AG04450 (cell line): ENCODE measurements around the gene GBX1. TPM values are rescaled to one million over a fixed set of nuclear protein-coding genes. Genes with fewer than 3 reads are reported as not detected.

ENCODE experiments used
- CTCF ChIA-PET: fragments of 300-600, 350-600 bp; formaldehyde crosslinking; extraction: SDS; loops from one replicate; lab custom pipeline; 2022; ENCODE audit warnings: antibody characterized with exemption, inconsistent platforms; lab: Charles Lee
- POLR2A ChIA-PET: fragments of 350-600 bp; formaldehyde crosslinking; extraction: SDS; loops from one replicate; lab custom pipeline; 2021; ENCODE audit warnings: antibody characterized with exemption, inconsistent platforms; lab: Yijun Ruan, JAX
- DNase-seq: peaks from one replicate; pipeline ENCODE4 v3.0.0-alpha.2; 2011; ENCODE audit warnings: low read depth, low spot score
- H3K27ac ChIP-seq: one replicate; pipeline ENCODE4 v1.5.1; 2012; ENCODE audit warnings: low read depth, low read length, control low read depth
- H3K27me3 ChIP-seq: one replicate; pipeline ENCODE4 v1.6.0; 2012; ENCODE audit warnings: low read length; ENCODE audit not compliant: control insufficient read depth, insufficient read depth
- H3K4me3 ChIP-seq: 2 replicates; pipeline ENCODE4 v1.5.1; 2011; ENCODE audit warnings: mild to moderate bottlenecking, low read depth, low read length, control low read depth
- H3K9me3 ChIP-seq: 2 replicates; pipeline ENCODE4 v1.5.1; 2012; ENCODE audit warnings: low read length; ENCODE audit not compliant: control insufficient read depth, insufficient read depth
- polyA minus RNA-seq: library from RNA; depleted of rRNA, polyadenylated mRNA; stranded (reverse); fragments of >200 nt; gene quantifications from 2 replicates; pipeline ENCODE4 v1.2.3, GENCODE V29; 2011; rRNA and poly(A)+ RNA removed
- polyA plus RNA-seq: library from polyadenylated mRNA; depleted of rRNA; stranded (reverse); fragments of >200 nt; gene quantifications from 2 replicates; pipeline ENCODE4 v1.2.3, GENCODE V29; 2011; rRNA removed
- TF ChIP-seq, protein P1 (sequence below): IDR thresholded peaks from 2 replicates; pipeline ENCODE4 v1.5.1; 2011; ENCODE audit warnings: low read depth, low read length, control low read depth, inconsistent platforms

Gene GBX1
- polyA plus RNA-seq (not detected in 2 replicates), polyA minus RNA-seq (not detected in 2 replicates)

DNA sequence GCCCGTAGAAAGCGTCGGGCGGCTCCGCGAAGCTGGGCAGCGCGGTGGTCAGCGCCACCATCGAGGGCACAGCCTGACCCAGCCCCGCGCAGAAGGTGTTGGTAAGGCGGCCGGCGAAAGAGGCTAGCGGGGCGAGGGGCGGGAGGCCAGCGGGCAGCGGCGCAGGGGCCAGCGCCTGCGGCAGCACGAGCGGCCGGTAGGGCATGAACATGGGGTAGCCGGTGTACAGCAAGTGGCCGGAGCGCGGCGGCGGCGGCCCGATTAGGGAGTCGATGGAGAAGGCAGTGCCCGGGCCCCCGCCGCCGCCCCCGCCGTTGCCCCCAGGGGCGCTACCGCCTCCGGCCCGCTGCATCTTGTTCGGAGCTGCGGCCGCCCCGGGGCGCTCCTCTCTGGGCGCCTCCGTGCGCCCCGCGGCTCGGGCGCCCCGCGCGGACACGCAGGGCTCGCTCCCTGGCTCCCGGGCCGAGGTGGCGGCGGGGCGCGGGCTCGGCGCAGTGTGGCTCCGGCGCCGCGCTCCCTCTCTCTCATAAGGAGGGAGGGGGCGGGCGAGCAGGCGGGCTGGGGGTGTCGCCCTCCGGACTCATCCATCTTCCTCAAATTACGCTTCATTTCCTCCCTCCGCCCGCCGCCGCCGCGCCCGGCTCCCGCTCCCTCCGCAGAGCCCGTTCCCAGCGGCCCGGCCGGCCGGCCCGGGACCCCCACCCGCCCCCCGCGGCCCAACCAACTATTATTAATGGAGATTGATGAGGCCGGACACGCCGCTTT, at the start of gene GBX1:
GBX1 (minus strand) TSS at position 498 of the 765 bp plus-strand sequence; CDS start at position 352, 146 bp downstream.
- H3K27ac ChIP-seq: no peak within 1 kb of the TSS
- TF ChIP-seq, protein P1, sequence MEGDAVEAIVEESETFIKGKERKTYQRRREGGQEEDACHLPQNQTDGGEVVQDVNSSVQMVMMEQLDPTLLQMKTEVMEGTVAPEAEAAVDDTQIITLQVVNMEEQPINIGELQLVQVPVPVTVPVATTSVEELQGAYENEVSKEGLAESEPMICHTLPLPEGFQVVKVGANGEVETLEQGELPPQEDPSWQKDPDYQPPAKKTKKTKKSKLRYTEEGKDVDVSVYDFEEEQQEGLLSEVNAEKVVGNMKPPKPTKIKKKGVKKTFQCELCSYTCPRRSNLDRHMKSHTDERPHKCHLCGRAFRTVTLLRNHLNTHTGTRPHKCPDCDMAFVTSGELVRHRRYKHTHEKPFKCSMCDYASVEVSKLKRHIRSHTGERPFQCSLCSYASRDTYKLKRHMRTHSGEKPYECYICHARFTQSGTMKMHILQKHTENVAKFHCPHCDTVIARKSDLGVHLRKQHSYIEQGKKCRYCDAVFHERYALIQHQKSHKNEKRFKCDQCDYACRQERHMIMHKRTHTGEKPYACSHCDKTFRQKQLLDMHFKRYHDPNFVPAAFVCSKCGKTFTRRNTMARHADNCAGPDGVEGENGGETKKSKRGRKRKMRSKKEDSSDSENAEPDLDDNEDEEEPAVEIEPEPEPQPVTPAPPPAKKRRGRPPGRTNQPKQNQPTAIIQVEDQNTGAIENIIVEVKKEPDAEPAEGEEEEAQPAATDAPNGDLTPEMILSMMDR: no peak
- ChIA-PET POLR2A (no interaction called here), CTCF (interaction anchor here (0.6 to 1.2 kb wide), 6 partner anchors 14 to 145 kb away, joined by 3 to 10 read pairs (median 4); no protein-coding TSS in a partner anchor)
- DNase-seq: no peak
- peak within 1 kb of the TSS; percentile 17; the same call in 1 of the 2 replicates for H3K4me3 ChIP-seq
- peaks cover 65% of the 10 kb centered on the region for H3K27me3 ChIP-seq
- H3K9me3 ChIP-seq: no peaks in the 10 kb centered on the region; the same call in 1 of the 2 replicates

DNA sequence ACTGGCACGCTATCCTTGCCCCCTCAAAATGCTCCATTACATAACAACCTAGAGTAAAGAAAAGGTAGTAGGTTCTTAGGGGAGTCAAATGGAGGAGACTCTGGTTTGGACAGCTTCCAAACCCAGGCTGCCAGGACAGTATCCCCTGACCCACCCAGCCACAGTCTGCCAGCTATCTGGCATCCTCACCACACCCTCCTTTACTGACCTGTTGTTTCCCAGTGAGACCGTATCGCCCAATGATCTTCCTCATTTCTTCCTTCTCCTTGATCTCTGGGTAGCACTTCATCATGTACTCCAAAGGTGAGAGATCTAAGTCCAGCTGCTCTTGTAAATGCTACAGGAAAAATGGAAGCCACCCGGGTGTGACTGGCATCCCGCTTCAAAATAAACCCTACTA, 47.9 kb upstream of the GBX1 start:
- ChIA-PET CTCF (interaction anchor here (1.4 kb wide), 1 partner anchor 100 kb away, joined by 3 read pairs; no protein-coding TSS in a partner anchor), POLR2A (no interaction called here)
- H3K9me3 ChIP-seq: no peaks in the 10 kb centered on the region
- H3K4me3 ChIP-seq: no peak overlapping the region
- no peak overlapping the region for H3K27ac ChIP-seq
- TF ChIP-seq, protein P1: no peak
- DNase-seq: no peak
- no peaks in the 10 kb centered on the region for H3K27me3 ChIP-seq

DNA sequence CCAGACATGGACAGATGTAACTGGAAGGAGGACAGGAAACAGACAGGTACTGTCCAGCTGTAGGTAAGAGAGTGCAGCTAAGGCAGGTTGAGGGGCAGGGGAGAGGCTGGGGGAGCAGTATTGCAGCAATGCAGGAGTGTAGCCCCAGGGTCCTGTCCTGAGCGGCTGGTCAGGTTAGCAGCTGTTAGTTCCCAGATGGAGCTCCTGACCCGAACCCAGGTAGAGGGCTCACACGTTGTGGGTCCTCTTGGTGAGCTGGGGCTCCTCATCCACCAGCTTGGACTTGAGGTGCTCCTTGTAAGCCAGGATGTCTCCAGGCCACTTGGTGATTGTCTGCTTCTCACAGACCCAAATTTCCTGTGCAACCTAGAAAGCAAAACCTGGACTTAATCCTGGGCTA, 46.3 kb upstream of the GBX1 start:
- DNase-seq: no peak
- no peaks in the 10 kb centered on the region for H3K9me3 ChIP-seq
- no peak overlapping the region for H3K4me3 ChIP-seq
- H3K27ac ChIP-seq: no peak overlapping the region
- TF ChIP-seq, protein P1: no peak
- peaks cover 6% of the 10 kb centered on the region for H3K27me3 ChIP-seq
- POLR2A ChIA-PET: no interaction called here
- CTCF ChIA-PET: interaction anchor here (0.6 to 1.1 kb wide), 2 partner anchors 13 to 90 kb away, joined by 3 to 4 read pairs; no protein-coding TSS in a partner anchor

DNA sequence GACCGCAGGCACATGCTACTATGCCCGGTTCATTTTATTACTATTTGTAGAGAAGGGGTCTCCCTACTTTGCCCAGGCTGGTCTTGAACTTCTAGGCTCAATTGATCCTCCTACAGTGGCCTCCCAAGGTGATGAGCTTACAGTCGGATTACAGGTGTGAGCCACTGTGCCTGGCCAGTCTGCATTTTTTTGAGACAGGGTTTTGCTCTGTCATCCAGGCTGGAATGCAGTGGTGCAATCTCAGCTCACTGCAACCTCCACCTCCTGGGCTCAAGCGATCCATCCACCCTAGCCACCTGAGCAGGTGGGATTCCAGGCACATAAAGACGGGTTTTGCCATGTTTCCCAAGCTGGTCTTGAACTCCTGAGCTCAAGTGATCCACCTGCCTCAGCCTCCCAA, 45.1 kb upstream of the GBX1 start:
- no peak for DNase-seq
- TF ChIP-seq, protein P1: no peak
- H3K9me3 ChIP-seq: no peaks in the 10 kb centered on the region
- H3K27ac ChIP-seq: no peak overlapping the region
- no peak overlapping the region for H3K4me3 ChIP-seq
- peaks cover 14% of the 10 kb centered on the region for H3K27me3 ChIP-seq
- POLR2A ChIA-PET: no interaction called here
- CTCF ChIA-PET: interaction anchor here (1.4 kb wide), 1 partner anchor 31 kb away, joined by 5 read pairs; no protein-coding TSS in a partner anchor
